ENCODE data around the gene IYD. TPM values are rescaled to one million over a fixed set of nuclear protein-coding genes. Genes with fewer than 3 reads are reported as not detected.

The IYD gene
- total RNA-seq, 1 experiment from 2014 or later = 32.6 TPM

DNA sequence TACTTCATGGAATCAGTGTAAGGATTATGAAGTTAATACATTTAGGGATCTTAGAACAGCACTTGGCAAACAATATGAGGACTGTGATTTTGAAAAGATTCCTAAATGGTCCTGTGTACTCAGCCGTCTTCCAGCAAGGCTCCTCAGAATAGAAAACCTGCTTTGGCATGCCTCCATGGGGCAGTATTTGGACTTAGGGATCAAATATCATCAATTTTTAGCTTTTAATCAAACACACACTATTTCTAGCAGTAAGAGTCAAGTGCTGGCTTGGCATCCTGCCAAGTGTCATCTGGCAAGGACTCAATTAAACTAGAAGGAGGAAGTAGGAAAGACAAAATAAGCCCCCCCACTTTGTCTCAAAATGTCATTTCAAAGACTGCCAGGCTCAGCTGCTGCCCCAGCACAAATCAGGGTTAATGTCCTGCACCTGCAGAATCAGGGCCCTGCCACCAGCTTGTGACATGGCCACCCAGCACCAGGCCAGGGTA, 40.8 kb downstream of the IYD start:
- POLR2A ChIA-PET = no interaction called here
- no peaks in the 10 kb centered on the region for H3K36me3 ChIP-seq (ENCODE audit: control insufficient read depth, insufficient read depth, low read length)
- Mint-ChIP-seq H3K36me3 (ENCODE audit: insufficient read depth, unreplicated experiment) (no peaks in the 10 kb centered on the region), H3K9me3 (ENCODE audit: unreplicated experiment) (no peaks in the 10 kb centered on the region), H3K27me3 (ENCODE audit: insufficient read depth, unreplicated experiment) (no peaks in the 10 kb centered on the region), H3K4me3 (ENCODE audit: unreplicated experiment) (no peak overlapping the region), H3K27ac (ENCODE audit: unreplicated experiment) (no peak overlapping the region), H3K4me1 (ENCODE audit: low read depth, unreplicated experiment) (peaks cover 7% of the 10 kb centered on the region)
- CTCF ChIA-PET = no interaction called here
- no peaks in the 10 kb centered on the region for H3K27me3 ChIP-seq (replicated peaks; ENCODE audit: control insufficient read depth, insufficient read depth, low read length)
- no TSS peak for BruUV-seq (replicated peaks)
- TF ChIP-seq, protein P1, sequence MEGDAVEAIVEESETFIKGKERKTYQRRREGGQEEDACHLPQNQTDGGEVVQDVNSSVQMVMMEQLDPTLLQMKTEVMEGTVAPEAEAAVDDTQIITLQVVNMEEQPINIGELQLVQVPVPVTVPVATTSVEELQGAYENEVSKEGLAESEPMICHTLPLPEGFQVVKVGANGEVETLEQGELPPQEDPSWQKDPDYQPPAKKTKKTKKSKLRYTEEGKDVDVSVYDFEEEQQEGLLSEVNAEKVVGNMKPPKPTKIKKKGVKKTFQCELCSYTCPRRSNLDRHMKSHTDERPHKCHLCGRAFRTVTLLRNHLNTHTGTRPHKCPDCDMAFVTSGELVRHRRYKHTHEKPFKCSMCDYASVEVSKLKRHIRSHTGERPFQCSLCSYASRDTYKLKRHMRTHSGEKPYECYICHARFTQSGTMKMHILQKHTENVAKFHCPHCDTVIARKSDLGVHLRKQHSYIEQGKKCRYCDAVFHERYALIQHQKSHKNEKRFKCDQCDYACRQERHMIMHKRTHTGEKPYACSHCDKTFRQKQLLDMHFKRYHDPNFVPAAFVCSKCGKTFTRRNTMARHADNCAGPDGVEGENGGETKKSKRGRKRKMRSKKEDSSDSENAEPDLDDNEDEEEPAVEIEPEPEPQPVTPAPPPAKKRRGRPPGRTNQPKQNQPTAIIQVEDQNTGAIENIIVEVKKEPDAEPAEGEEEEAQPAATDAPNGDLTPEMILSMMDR (IDR thresholded peaks at IDR 0.05; ENCODE audit: insufficient read depth in 1 of 2, low read depth in 1 of 2, low read length in 1 of 2, severe bottlenecking in 1 of 2, unreplicated experiment in 1 of 2) = no peak
- no peak overlapping the region for H3K4me3 ChIP-seq (ENCODE audit: low read depth, low read length)
- no peaks in the 10 kb centered on the region; the same call in 1 of the 2 replicates for H3K9me3 ChIP-seq
- intact Hi-C loops (cut with micrococcal nuclease; ENCODE audit: unreplicated experiment) = loop anchor here (10.0 kb wide), 1 partner anchor 925 kb away; no protein-coding TSS in a partner anchor
- no peak for DNase-seq
- no peaks in the 10 kb centered on the region for H3K4me1 ChIP-seq

DNA sequence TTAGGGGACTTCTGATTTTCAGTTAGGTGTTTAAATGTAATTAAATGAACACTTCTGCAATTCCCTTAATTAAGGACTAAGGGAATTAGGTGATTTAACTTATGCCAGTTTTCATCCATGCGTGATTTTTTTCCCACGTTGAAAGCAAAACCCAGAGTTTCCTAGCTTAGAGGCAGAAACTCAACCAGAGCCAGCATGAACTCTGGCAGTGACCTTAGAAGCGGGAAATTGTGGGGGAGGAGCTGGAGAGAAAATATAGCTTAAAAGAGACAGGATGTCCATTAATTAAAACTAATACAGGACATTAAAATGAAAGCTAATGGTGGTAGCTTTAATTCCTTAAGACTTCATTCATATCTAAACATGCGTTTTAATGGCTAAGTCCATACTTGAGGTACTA, 41.6 kb downstream of the IYD start:
- peaks cover 7% of the 10 kb centered on the region for H3K4me1 Mint-ChIP-seq (ENCODE audit: low read depth, unreplicated experiment)
- TF ChIP-seq, protein P1 (IDR thresholded peaks at IDR 0.05; ENCODE audit: insufficient read depth in 1 of 2, low read depth in 1 of 2, low read length in 1 of 2, severe bottlenecking in 1 of 2, unreplicated experiment in 1 of 2) = no peak
- no peaks in the 10 kb centered on the region for H3K36me3 Mint-ChIP-seq (ENCODE audit: insufficient read depth, unreplicated experiment)
- no peak overlapping the region for H3K27ac Mint-ChIP-seq (ENCODE audit: unreplicated experiment)
- no peaks in the 10 kb centered on the region; the same call in 1 of the 2 replicates for H3K9me3 ChIP-seq
- no peak overlapping the region for H3K4me3 ChIP-seq (ENCODE audit: low read depth, low read length)
- peaks cover 2% of the 10 kb centered on the region for H3K27me3 Mint-ChIP-seq (ENCODE audit: insufficient read depth, unreplicated experiment)
- ChIA-PET POLR2A (no interaction called here), CTCF (no interaction called here)
- no peaks in the 10 kb centered on the region for H3K9me3 Mint-ChIP-seq (ENCODE audit: unreplicated experiment)
- H3K4me3 Mint-ChIP-seq (ENCODE audit: unreplicated experiment) = no peak overlapping the region
- H3K4me1 ChIP-seq = no peaks in the 10 kb centered on the region
- no peaks in the 10 kb centered on the region for H3K36me3 ChIP-seq (ENCODE audit: control insufficient read depth, insufficient read depth, low read length)
- intact Hi-C loops (cut with micrococcal nuclease; ENCODE audit: unreplicated experiment) = loop anchor here (10.0 kb wide), 1 partner anchor 924 kb away; no protein-coding TSS in a partner anchor
- no peak for DNase-seq
- BruUV-seq (replicated peaks) = no TSS peak
- no peaks in the 10 kb centered on the region for H3K27me3 ChIP-seq (replicated peaks; ENCODE audit: control insufficient read depth, insufficient read depth, low read length)

DNA sequence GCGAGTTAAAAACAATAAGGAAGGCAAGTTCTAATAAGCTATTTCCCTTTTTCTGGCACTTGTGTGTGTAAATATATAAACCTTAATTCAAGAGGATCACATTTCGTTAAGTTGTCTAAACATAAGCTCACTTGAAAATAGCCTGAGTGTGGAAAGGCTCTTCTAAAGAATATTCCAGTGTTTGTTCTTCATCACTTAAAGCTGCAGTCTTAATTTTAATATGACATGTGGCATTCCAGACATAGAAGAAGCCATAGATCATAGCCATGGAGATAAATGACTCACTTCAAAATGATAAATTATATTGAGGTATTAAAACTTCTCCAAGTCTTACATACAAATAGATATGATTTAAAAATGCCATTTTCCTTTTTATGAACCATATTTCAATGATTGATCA, 42.1 kb downstream of the IYD start:
- BruUV-seq (replicated peaks) = no TSS peak
- ChIA-PET CTCF (interaction anchor here (0.7 kb wide), 1 partner anchor 480 kb away, joined by 3 read pairs; no protein-coding TSS in a partner anchor), POLR2A (no interaction called here)
- no peak for DNase-seq
- Mint-ChIP-seq H3K27me3 (ENCODE audit: insufficient read depth, unreplicated experiment) (peaks cover 2% of the 10 kb centered on the region), H3K9me3 (ENCODE audit: unreplicated experiment) (no peaks in the 10 kb centered on the region), H3K4me1 (ENCODE audit: low read depth, unreplicated experiment) (peaks cover 7% of the 10 kb centered on the region), H3K4me3 (ENCODE audit: unreplicated experiment) (no peak overlapping the region), H3K27ac (ENCODE audit: unreplicated experiment) (no peak overlapping the region), H3K36me3 (ENCODE audit: insufficient read depth, unreplicated experiment) (no peaks in the 10 kb centered on the region)
- Histone ChIP-seq H3K9me3 (no peaks in the 10 kb centered on the region; the same call in 1 of the 2 replicates), H3K36me3 (ENCODE audit: control insufficient read depth, insufficient read depth, low read length) (no peaks in the 10 kb centered on the region), H3K4me3 (ENCODE audit: low read depth, low read length) (no peak overlapping the region), H3K27me3 (replicated peaks; ENCODE audit: control insufficient read depth, insufficient read depth, low read length) (no peaks in the 10 kb centered on the region), H3K4me1 (no peaks in the 10 kb centered on the region)
- intact Hi-C loops (cut with micrococcal nuclease; ENCODE audit: unreplicated experiment) = loop anchor here (10.0 kb wide), 1 partner anchor 924 kb away; no protein-coding TSS in a partner anchor
- TF ChIP-seq, protein P1 (IDR thresholded peaks at IDR 0.05; ENCODE audit: insufficient read depth in 1 of 2, low read depth in 1 of 2, low read length in 1 of 2, severe bottlenecking in 1 of 2, unreplicated experiment in 1 of 2) = no peak
